Loucy (cell line): ENCODE data around the gene CHST12.

Experiments used
- H2AFZ ChIP-seq: fragments of 200-600 bp; sonication (generic); 2 replicates; pipeline ENCODE4 v1.6.0; 2016; ENCODE audit warnings: antibody characterized with exemption, mild to moderate bottlenecking, low read length, moderate library complexity
- H3F3A ChIP-seq: fragments of 200-600 bp; 2 replicates; pipeline ENCODE4 v1.6.0; 2016; ENCODE audit warnings: antibody characterized with exemption, low read depth, mild to moderate bottlenecking
- H3K27me3 ChIP-seq: fragments of 200-600 bp; sonication (generic); 2 replicates; pipeline ENCODE4 v1.6.1; 2014; ENCODE audit warnings: low read length, mild to moderate bottlenecking; ENCODE audit not compliant: insufficient read depth, poor library complexity, severe bottlenecking
- H3K36me3 ChIP-seq: fragments of 200-600 bp; sonication (generic); 2 replicates; pipeline ENCODE4 v1.6.1; 2016; ENCODE audit warnings: low read length; ENCODE audit not compliant: insufficient read depth
- H3K4me1 ChIP-seq: fragments of 200-600 bp; sonication (generic); 2 replicates; pipeline ENCODE4 v1.5.1; 2014; ENCODE audit warnings: low read length, mild to moderate bottlenecking; ENCODE audit not compliant: insufficient read depth, poor library complexity, severe bottlenecking
- H3K4me2 ChIP-seq: fragments of 200-600 bp; sonication (generic); 2 replicates; pipeline ENCODE4 v1.6.0; 2014; ENCODE audit warnings: antibody characterized with exemption, low read length, low read depth, mild to moderate bottlenecking; ENCODE audit not compliant: poor library complexity, severe bottlenecking
- H3K4me3 ChIP-seq: fragments of 200-600 bp; sonication (generic); 2 replicates; pipeline ENCODE4 v1.5.1; 2014; ENCODE audit warnings: low read length, mild to moderate bottlenecking, mixed read lengths; ENCODE audit not compliant: poor library complexity, severe bottlenecking
- H3K79me2 ChIP-seq: fragments of 200-600 bp; sonication (generic); 2 replicates; pipeline ENCODE4 v1.6.1; 2014; ENCODE audit warnings: low read length; ENCODE audit not compliant: insufficient read depth
- H3K9ac ChIP-seq: fragments of 200-600 bp; sonication (generic); 2 replicates; pipeline ENCODE4 v1.6.0; 2014; ENCODE audit warnings: mild to moderate bottlenecking, low read depth, low read length, moderate library complexity; ENCODE audit not compliant: poor library complexity, severe bottlenecking
- H3K9me2 ChIP-seq: fragments of 200-600 bp; sonication (generic); replicated peaks from 2 replicates; pipeline ENCODE4 v1.6.1; 2016; ENCODE audit warnings: low read depth, low read length, mixed read lengths
- H3K9me3 ChIP-seq: fragments of 200-600 bp; sonication (generic); 2 replicates; pipeline ENCODE4 v1.6.1; 2014; ENCODE audit warnings: mild to moderate bottlenecking, antibody characterized with exemption, low read length, low read depth; ENCODE audit not compliant: insufficient read depth
- H4K20me1 ChIP-seq: fragments of 200-600 bp; sonication (generic); 2 replicates; pipeline ENCODE4 v1.6.0; 2014; ENCODE audit warnings: antibody characterized with exemption, low read length, mild to moderate bottlenecking; ENCODE audit not compliant: insufficient read depth, poor library complexity, severe bottlenecking
- EZH2phosphoT487 ChIP-seq: fragments of 200-600 bp; IDR thresholded peaks from 2 replicates; pipeline ENCODE4 v1.6.1; 2018; ENCODE audit warnings: antibody characterized with exemption, mild to moderate bottlenecking, moderate library complexity, borderline replicate concordance
- TF ChIP-seq, protein P1 (sequence below): fragments of 200-600 bp; sonication (generic); conservative IDR thresholded peaks from 2 replicates; pipeline ENCODE4 v1.5.1; 2014; ENCODE audit warnings: mild to moderate bottlenecking, antibody characterized with exemption, low read length

CHST12 gene

GRCh38 chr7:2371329-2371728 lies 32.1 kb upstream of the CHST12 start:
- Histone ChIP-seq H3F3A (no peaks in the 10 kb centered on the region), H3K36me3 (peaks cover 98% of the 10 kb centered on the region; the same call in 1 of the 2 replicates)

DNA sequence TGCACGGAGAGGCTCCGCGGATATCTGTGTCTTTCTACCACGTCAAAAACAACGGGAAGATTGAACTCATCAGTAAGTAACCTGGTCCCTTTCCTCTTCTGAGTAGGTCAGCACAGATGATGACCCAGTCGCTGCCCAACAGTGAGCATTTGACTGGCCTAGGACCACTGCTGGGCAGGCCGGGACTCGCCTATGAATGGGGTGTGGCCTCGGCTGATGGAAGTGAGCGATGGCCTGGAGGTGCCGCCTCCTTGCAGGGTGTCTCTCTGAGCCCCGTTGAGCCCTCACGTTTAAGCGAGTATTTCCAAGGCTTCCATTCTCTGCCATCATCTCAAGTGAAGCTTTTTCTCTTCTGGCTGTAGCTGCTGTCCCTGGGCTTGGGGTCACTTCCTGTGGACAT lies 30.7 kb upstream of the CHST12 start:
- Histone ChIP-seq H3K9ac (no peak overlapping the region), H3K27me3 (no peaks in the 10 kb centered on the region), H3K4me3 (no peak overlapping the region), H3K79me2 (peaks cover 23% of the 10 kb centered on the region), H2AFZ (no peak overlapping the region), H3F3A (no peaks in the 10 kb centered on the region), H3K4me1 (no peaks in the 10 kb centered on the region), H3K9me2 (no peaks in the 10 kb centered on the region), H3K9me3 (no peaks in the 10 kb centered on the region), H4K20me1 (peaks cover 11% of the 10 kb centered on the region), H3K4me2 (no peak overlapping the region), H3K36me3 (peaks cover 97% of the 10 kb centered on the region; the same call in 1 of the 2 replicates)
- TF ChIP-seq, protein P1, sequence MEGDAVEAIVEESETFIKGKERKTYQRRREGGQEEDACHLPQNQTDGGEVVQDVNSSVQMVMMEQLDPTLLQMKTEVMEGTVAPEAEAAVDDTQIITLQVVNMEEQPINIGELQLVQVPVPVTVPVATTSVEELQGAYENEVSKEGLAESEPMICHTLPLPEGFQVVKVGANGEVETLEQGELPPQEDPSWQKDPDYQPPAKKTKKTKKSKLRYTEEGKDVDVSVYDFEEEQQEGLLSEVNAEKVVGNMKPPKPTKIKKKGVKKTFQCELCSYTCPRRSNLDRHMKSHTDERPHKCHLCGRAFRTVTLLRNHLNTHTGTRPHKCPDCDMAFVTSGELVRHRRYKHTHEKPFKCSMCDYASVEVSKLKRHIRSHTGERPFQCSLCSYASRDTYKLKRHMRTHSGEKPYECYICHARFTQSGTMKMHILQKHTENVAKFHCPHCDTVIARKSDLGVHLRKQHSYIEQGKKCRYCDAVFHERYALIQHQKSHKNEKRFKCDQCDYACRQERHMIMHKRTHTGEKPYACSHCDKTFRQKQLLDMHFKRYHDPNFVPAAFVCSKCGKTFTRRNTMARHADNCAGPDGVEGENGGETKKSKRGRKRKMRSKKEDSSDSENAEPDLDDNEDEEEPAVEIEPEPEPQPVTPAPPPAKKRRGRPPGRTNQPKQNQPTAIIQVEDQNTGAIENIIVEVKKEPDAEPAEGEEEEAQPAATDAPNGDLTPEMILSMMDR = no peak
- TF ChIP-seq EZH2phosphoT487 = no peak

More at GRCh38 chr7:2371329-2371728, 32.1 kb upstream of the CHST12 start:
- no peaks in the 10 kb centered on the region for H3K27me3 ChIP-seq
- no peaks in the 10 kb centered on the region for H3K4me1 ChIP-seq
- no peak overlapping the region for H2AFZ ChIP-seq
- TF ChIP-seq EZH2phosphoT487 = no peak
- TF ChIP-seq, protein P1 = no peak
- no peak overlapping the region for H3K4me3 ChIP-seq
- peaks cover 10% of the 10 kb centered on the region for H4K20me1 ChIP-seq
- peaks cover 14% of the 10 kb centered on the region for H3K79me2 ChIP-seq
- H3K4me2 ChIP-seq = no peak overlapping the region
- no peaks in the 10 kb centered on the region for H3K9me2 ChIP-seq
- H3K9ac ChIP-seq = no peak overlapping the region
- H3K9me3 ChIP-seq = no peaks in the 10 kb centered on the region

GRCh38 chr7:2373124-2373556 lies 30.3 kb upstream of the CHST12 start:
- H3K27me3 ChIP-seq = no peaks in the 10 kb centered on the region
- no peak overlapping the region for H3K4me2 ChIP-seq
- H3K9me2 ChIP-seq = no peaks in the 10 kb centered on the region
- no peaks in the 10 kb centered on the region for H3K4me1 ChIP-seq
- H3K79me2 ChIP-seq = peaks cover 23% of the 10 kb centered on the region
- H2AFZ ChIP-seq = no peak overlapping the region
- H3K9me3 ChIP-seq = no peaks in the 10 kb centered on the region
- H4K20me1 ChIP-seq = peaks cover 12% of the 10 kb centered on the region
- peaks cover 94% of the 10 kb centered on the region; the same call in 1 of the 2 replicates for H3K36me3 ChIP-seq
- TF ChIP-seq EZH2phosphoT487 = no peak
- TF ChIP-seq, protein P1 = no peak
- no peak overlapping the region for H3K4me3 ChIP-seq
- H3K9ac ChIP-seq = no peak overlapping the region
- no peaks in the 10 kb centered on the region for H3F3A ChIP-seq
